GM12878 (cell line): Measurements from ENCODE around the gene TMEM131L. TPM values are rescaled to one million over a fixed set of nuclear protein-coding genes. Genes with fewer than 3 reads are reported as not detected.

Experiments
- ATAC-seq: fragments of 200-7000 bp; cut with Tn5 transposase; 3 replicates; pipeline ENCODE4 v1.9.1; 2020; ENCODE audit warnings: mild to moderate bottlenecking, moderate library complexity
- BruUV-seq: library from RNA; stranded (reverse); fragments of 400-500 nt; replicated peaks from 2 replicates; lab custom pipeline; 2021; lab: Mats Ljungman, UMichigan
- CTCF ChIA-PET: fragments of 300-600 bp; sonication (Branson Sonifier 250); formaldehyde crosslinking; extraction: SDS; loops from one replicate; lab custom pipeline; 2021; ENCODE audit warnings: inconsistent platforms; lab: Yijun Ruan, JAX
- POLR2A ChIA-PET: fragments of 350-600 bp; formaldehyde crosslinking; extraction: SDS; loops from one replicate; lab custom pipeline; 2021; ENCODE audit warnings: inconsistent platforms; lab: Charles Lee
- RAD21 ChIA-PET: fragments of 300-600 bp; sonication (Branson Sonifier 250); formaldehyde crosslinking; loops from one replicate; lab custom pipeline; 2023; ENCODE audit warnings: antibody characterized with exemption; ENCODE audit not compliant: unreplicated experiment; lab: Charles Lee
- SMC1A ChIA-PET: fragments of 300-600 bp; sonication (Branson Sonifier 250); formaldehyde crosslinking; loops from one replicate; lab custom pipeline; 2023; ENCODE audit not compliant: unreplicated experiment, uncharacterized antibody; lab: Charles Lee
- DNase-seq: peaks from one replicate; pipeline ENCODE4 v3.0.0-alpha.2; 2011; ENCODE audit warnings: low read depth, low spot score
- FAIRE-seq: peaks from 3 replicates; lab custom pipeline; 2011; peaks lifted over from hg19 to GRCh38; lab: Jason Lieb, UNC
- H2AFZ ChIP-seq: 2 replicates; pipeline ENCODE4 v1.6.0; 2011; ENCODE audit warnings: low read depth, low read length, control low read depth; ENCODE audit not compliant: control insufficient read depth
- H3K27ac ChIP-seq: 2 replicates; pipeline ENCODE4 v1.5.1; 2011; ENCODE audit warnings: control low read depth; ENCODE audit not compliant: control insufficient read depth, insufficient read depth
- H3K27me3 ChIP-seq, 2 experiments: replicated peaks in 1 of 2; 2 replicates each; pipeline versions ENCODE4 v1.6.0 to v1.6.1; 2011; ENCODE audit warnings: low read length in 1 of 2; ENCODE audit not compliant: control insufficient read depth in 2 of 2, insufficient read depth in 2 of 2
- H3K36me3 ChIP-seq, 2 experiments: 2 replicates each; pipeline ENCODE4 v1.5.1; 2011; ENCODE audit warnings: low read length in 1 of 2; ENCODE audit not compliant: control insufficient read depth in 2 of 2, insufficient read depth in 2 of 2
- H3K4me1 ChIP-seq: 2 replicates; pipeline ENCODE4 v1.6.1; 2011; ENCODE audit warnings: mild to moderate bottlenecking, low read length, moderate library complexity, mixed read lengths; ENCODE audit not compliant: control insufficient read depth, insufficient read depth
- H3K4me2 ChIP-seq: 2 replicates; pipeline ENCODE4 v1.6.0; 2011; ENCODE audit warnings: control low read depth; ENCODE audit not compliant: control insufficient read depth, insufficient read depth
- H3K4me3 ChIP-seq: fragments of 200-600 bp; sonication (generic); 2 replicates; pipeline ENCODE4 v1.5.1; 2016
- H3K79me2 ChIP-seq: 2 replicates; pipeline ENCODE4 v1.6.0; 2011; ENCODE audit warnings: low read length; ENCODE audit not compliant: control insufficient read depth, insufficient read depth
- H3K9ac ChIP-seq: 2 replicates; pipeline ENCODE4 v1.8.0; 2011; ENCODE audit warnings: low read length, control low read depth, mixed read lengths; ENCODE audit not compliant: control insufficient read depth, insufficient read depth
- H3K9me3 ChIP-seq: replicated peaks from 3 replicates; pipeline ENCODE4 v1.5.1; 2011; ENCODE audit warnings: mild to moderate bottlenecking, low read length; ENCODE audit not compliant: control insufficient read depth, insufficient read depth
- H4K20me1 ChIP-seq: 2 replicates; pipeline ENCODE4 v1.6.0; 2011; ENCODE audit not compliant: control insufficient read depth, insufficient read depth
- DPF2 ChIP-seq: fragments of 450-650 bp; IDR thresholded peaks from 2 replicates; pipeline ENCODE4 v1.6.1; 2017; ENCODE audit warnings: mild to moderate bottlenecking
- WGBS: methylation state at CpG from one replicate; pipeline ENCODE4 v1.1.6; 2016; ENCODE audit warnings: low lambda C conversion rate; ENCODE audit not compliant: insufficient replicate concordance, insufficient coverage; ENCODE audit errors: missing lambda C conversion rate; 5-methylcytosine and 5-hydroxymethylcytosine counted together
- in situ Hi-C: fragments of 300-500 bp; cut with MboI; formaldehyde crosslinking; loops from 9 replicates; pipeline ENCODE4 v1.14.3; 2018; ENCODE audit warnings: mixed read lengths
- intact Hi-C: fragments of 100-400 bp; cut with micrococcal nuclease; formaldehyde crosslinking; loops from one replicate; pipeline ENCODE4 v1.14.2; 2022; ENCODE audit not compliant: unreplicated experiment
- polyA plus RNA-seq, 11 experiments: library from polyadenylated mRNA; depleted of rRNA in 4 of 11; unstranded in 6 of 11; stranded (reverse) in 5 of 11; fragments of >200 nt; fragmentation: Nextera tagmentation in 4 of 11; fragmentation: Illumina TruSeq in 1 of 11; extraction: Ambion mirVana in 4 of 11; extraction: Trizol in 1 of 11; gene quantifications; 1 replicate in 1 of 11; 2 replicates in 10 of 11; pipeline versions ENCODE4 v1.2.1 to v1.2.3, GENCODE V29; 2011 to 2016; ENCODE audit warnings: inconsistent platforms in 2 of 11, missing spikeins in 2 of 11, low read depth in 1 of 11
- total RNA-seq, 4 experiments: library from RNA; depleted of rRNA in 3 of 4; stranded (reverse); fragments of >200 nt in 3 of 4; fragmentation: Illumina TruSeq in 1 of 4; extraction: Trizol in 1 of 4; gene quantifications; 2 replicates each; pipeline versions ENCODE4 v1.2.1 to v1.2.3, GENCODE V29; 2013 to 2021
- TF ChIP-seq, protein P1 (sequence below): IDR thresholded peaks from 2 replicates; pipeline ENCODE4 v1.6.1; 2011; ENCODE audit warnings: borderline replicate concordance, low read depth, mild to moderate bottlenecking, moderate library complexity, mixed read lengths, low read length; ENCODE audit not compliant: insufficient read depth; ENCODE audit errors: extremely low read length

Gene TMEM131L
- total and polyA plus RNA-seq, 10 of the 15 experiments (the other 5 are each of a cell fraction or from before 2014, with no cell fraction given): 8.5 to 101 (median 74.4) TPM

DNA sequence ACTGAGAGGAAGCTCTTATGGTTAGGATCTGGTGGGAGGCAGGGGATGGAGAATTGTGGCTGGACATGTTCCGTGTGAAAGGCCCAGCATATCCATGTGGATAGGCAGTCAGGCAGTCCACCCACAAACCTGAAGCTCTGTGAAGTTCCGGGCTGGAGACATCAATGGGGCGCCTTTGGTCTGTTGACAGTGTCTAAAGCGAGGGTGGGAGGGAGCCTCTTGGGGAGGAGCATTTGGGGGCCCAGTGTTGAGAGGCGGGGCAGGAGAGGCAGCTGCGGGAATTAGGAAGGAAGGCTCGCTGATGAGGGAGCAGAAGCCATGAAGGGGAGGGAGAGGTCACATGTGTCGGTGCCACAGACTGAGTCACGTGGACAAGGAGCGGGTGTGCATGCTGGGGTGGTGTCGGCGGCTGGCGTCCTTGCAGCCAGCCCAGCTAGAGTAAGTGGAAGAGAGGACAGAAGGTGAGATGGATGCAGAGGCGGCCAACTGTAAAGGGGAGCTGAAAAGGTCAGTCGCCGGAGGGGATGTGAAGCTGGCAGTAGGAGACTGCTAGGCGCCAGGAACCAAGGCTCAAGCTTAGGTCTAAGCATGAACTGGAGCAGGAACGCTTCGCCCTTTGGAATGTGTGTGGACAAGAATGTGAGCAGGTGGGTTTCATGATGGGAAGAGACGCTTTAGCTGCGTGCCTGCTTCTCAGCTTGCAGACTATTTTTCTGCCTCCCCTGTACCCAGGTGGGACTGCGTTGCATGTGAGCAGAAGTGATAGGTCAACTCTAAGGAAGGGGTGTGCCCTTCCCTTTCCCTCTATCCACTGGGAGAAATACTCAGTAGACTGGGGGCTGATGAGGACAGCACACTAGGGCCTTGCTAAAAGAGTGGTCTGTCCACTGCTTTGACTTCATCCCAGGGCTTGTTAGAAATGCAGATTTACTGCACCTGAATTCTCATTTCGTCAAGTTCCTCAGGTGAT, 174.0 kb downstream of the TMEM131L start:
- ChIA-PET CTCF (interaction anchor here (1.0 to 1.9 kb wide), 3 partner anchors 294 to 557 kb away, joined by 3 to 7 read pairs (median 3); no protein-coding TSS in a partner anchor), RAD21 (interaction anchor here (7.1 kb wide), 1 partner anchor 295 kb away, joined by 77 read pairs; the partner anchor contains the start of gene MND1), POLR2A (no interaction called here), SMC1A (interaction anchor here (0.6 to 0.8 kb wide), 3 partner anchors 286 to 782 kb away, joined by 3 read pairs; no protein-coding TSS in a partner anchor)
- Histone ChIP-seq H3K4me2 (no peak overlapping the region), H3K9me3 (no peaks in the 10 kb centered on the region; the same call in 2 of the 3 replicates), H2AFZ (no peak overlapping the region), H3K27ac (no peak overlapping the region), H4K20me1 (0 out of 2 replicates have a peak, but pooled peaks cover 3% of the 10 kb centered on the region), H3K4me1 (peaks cover 6% of the 10 kb centered on the region; the same call in 1 of the 2 replicates), H3K27me3 (no peaks in the 10 kb centered on the region), H3K36me3 (peaks cover 11 to 15% of the 10 kb centered on the region in 2 experiments; a peak in 3 of 4 replicates), H3K9ac (no peak overlapping the region), H3K4me3 (no peak overlapping the region), H3K79me2 (no peaks in the 10 kb centered on the region)
- in situ Hi-C loops (loop anchor here (10.0 kb wide), 1 partner anchor 495 kb away; no protein-coding TSS in a partner anchor), intact Hi-C loops (loop anchor here (5.0 kb wide), 1 partner anchor 153 kb away; no protein-coding TSS in a partner anchor)
- DNase-seq (no peak), FAIRE-seq (no peak), ATAC-seq (peak; percentile 4; the same call in 1 of the 3 replicates)
- 73% methylated on average over 23 of the region's 23 CpGs for WGBS
- no TSS peak for BruUV-seq
- TF ChIP-seq, protein P1, sequence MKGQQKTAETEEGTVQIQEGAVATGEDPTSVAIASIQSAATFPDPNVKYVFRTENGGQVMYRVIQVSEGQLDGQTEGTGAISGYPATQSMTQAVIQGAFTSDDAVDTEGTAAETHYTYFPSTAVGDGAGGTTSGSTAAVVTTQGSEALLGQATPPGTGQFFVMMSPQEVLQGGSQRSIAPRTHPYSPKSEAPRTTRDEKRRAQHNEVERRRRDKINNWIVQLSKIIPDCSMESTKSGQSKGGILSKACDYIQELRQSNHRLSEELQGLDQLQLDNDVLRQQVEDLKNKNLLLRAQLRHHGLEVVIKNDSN: peak; percentile 48
- no peak for TF ChIP-seq DPF2
